ENCODE data around the gene CD200.
"Not testable (repeated sequence)": the region's sequence is repeated elsewhere in the genome, so short reads cannot be mapped to it uniquely, and the experiment has no call there.

Gene CD200

DNA sequence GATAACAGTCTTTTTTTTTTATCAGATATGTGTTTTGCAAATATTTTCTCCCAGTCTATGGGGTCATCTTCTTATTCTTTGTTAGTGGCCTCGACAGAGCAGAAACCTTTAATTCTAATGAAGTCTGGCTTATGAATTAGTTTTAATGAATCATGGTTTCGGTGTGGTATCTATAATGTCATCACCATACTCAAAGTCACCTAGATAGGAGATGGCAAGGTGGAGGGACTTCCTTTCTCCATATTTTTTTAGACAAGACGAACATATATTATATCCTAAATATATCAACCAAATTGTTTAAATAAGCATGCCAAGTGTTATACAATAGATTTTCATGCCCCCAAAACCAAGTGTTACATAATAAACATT is 60.4 kb downstream of the CD200 start:
- Histone ChIP-seq H3K36me3 (ENCODE audit: control insufficient read depth, insufficient read depth, low read length, severe bottlenecking) (no peaks in the 10 kb centered on the region), H3K4me3 (ENCODE audit: low read length) (peak overlapping the region; percentile 66), H3K9ac (ENCODE audit: low read length) (peak overlapping the region; percentile 64), H3K27me3 (replicated peaks; ENCODE audit: control insufficient read depth, insufficient read depth, low read length) (no peaks in the 10 kb centered on the region), H3K4me1 (ENCODE audit: control insufficient read depth, insufficient read depth, low read length) (peaks cover 78% of the 10 kb centered on the region), H3K9me3 (ENCODE audit: control insufficient read depth, low read length) (peaks cover 8% of the 10 kb centered on the region)
- DNase-seq (ENCODE audit: low read depth): no peak

DNA sequence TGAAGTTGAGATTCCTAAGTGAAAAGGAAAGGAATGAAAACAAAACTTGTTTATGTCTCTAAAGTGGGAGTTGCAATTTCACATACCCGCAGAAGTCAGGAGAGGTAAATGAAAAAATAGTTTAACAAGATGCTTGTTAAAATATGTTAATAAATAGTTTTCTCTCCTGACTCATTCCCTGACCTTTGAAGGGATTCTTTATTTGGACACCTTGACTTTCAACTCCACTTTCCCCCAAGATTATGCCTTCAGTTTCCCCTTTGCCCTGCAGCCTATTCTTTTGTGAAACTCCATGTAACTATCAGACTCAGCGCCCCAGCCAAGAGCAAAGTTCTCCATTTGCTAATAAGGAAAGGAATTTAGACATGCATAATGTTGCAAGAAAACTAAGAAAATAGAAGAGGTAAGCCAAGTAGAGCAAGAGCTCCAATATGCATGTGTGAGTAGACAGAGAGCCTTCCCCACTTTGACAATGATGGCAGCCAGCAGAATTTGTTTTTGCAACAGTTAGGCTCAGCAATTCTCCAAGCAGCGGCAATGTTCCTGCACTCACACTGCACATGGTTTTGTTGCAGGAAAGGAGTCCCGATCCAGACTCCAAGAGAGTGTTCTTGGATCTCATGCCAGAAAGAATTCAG is 61.2 kb downstream of the CD200 start:
- H3K9me3 ChIP-seq (ENCODE audit: control insufficient read depth, low read length): peaks cover 8% of the 10 kb centered on the region
- peak overlapping the region; percentile 68 for H3K9ac ChIP-seq (ENCODE audit: low read length)
- peaks cover 71% of the 10 kb centered on the region for H3K4me1 ChIP-seq (ENCODE audit: control insufficient read depth, insufficient read depth, low read length)
- peak overlapping the region; percentile 66 for H3K4me3 ChIP-seq (ENCODE audit: low read length)
- no peaks in the 10 kb centered on the region for H3K27me3 ChIP-seq (replicated peaks; ENCODE audit: control insufficient read depth, insufficient read depth, low read length)
- no peaks in the 10 kb centered on the region for H3K36me3 ChIP-seq (ENCODE audit: control insufficient read depth, insufficient read depth, low read length, severe bottlenecking)
- peak; percentile 52 for DNase-seq (ENCODE audit: low read depth)

DNA sequence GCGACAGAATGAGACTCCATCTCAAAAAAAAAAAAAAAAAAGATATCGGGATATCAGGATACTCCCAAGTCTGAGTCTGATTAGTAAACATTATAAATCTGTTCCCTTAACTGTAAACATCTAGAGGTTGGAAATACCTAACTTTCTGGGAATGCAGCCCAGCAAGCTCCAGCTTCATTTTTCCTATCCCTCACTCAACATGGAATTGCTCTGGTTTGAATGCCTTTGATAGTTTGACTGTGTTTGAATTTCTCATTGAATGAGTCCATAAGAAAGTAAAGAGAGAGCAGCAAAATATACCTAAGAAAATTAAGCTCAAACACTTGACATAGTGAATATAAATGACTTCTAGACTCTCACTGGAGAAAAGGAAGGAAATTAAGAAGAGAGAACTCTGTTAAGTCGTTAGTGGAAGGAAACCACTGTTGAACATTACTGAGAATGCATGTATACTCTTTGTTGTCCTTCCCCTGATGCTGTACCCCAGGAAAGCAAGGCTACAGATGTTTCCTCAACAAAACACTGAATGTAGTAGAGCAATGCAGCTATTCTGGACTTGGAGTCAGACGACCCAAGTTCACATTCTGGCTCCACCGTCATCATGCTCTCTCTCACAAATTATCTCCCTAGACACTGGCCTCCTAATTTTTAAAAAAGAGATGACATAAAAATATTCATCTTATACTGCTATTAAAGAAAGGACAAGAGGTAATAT is 62.4 kb downstream of the CD200 start:
- Histone ChIP-seq H3K4me1 (ENCODE audit: control insufficient read depth, insufficient read depth, low read length) (peaks cover 59% of the 10 kb centered on the region), H3K27me3 (replicated peaks; ENCODE audit: control insufficient read depth, insufficient read depth, low read length) (no peaks in the 10 kb centered on the region), H3K9ac (ENCODE audit: low read length) (peak overlapping the region; percentile 68), H3K4me3 (ENCODE audit: low read length) (peak overlapping the region; percentile 66), H3K36me3 (ENCODE audit: control insufficient read depth, insufficient read depth, low read length, severe bottlenecking) (no peaks in the 10 kb centered on the region), H3K9me3 (ENCODE audit: control insufficient read depth, low read length) (peaks cover 8% of the 10 kb centered on the region)
- peak; percentile 39 for DNase-seq (ENCODE audit: low read depth)

DNA sequence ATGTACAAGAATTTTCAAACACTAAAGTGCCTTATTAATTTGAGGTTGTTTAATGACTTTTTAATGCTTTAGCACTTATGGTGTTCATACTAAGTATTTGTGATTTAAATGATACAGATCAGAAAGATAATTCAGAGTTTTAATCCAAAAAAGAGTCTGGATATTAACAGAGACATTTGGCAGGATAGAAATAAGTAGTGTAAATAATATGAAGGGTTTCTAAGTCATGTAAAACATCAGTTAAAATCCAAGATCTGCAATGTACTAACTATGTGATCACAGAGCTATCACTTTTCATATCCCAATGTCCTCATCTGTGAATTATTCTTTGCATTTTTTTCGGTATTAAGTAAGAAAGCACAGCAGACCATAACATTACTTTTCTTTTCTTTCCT is 62.9 kb downstream of the CD200 start:
- Histone ChIP-seq H3K9ac (ENCODE audit: low read length) (no peak overlapping the region), H3K27me3 (replicated peaks; ENCODE audit: control insufficient read depth, insufficient read depth, low read length) (no peaks in the 10 kb centered on the region), H3K9me3 (ENCODE audit: control insufficient read depth, low read length) (peaks cover 8% of the 10 kb centered on the region), H3K4me3 (ENCODE audit: low read length) (no peak overlapping the region), H3K36me3 (ENCODE audit: control insufficient read depth, insufficient read depth, low read length, severe bottlenecking) (no peaks in the 10 kb centered on the region), H3K4me1 (ENCODE audit: control insufficient read depth, insufficient read depth, low read length) (peaks cover 54% of the 10 kb centered on the region)
- DNase-seq (ENCODE audit: low read depth): peak; percentile 7

DNA sequence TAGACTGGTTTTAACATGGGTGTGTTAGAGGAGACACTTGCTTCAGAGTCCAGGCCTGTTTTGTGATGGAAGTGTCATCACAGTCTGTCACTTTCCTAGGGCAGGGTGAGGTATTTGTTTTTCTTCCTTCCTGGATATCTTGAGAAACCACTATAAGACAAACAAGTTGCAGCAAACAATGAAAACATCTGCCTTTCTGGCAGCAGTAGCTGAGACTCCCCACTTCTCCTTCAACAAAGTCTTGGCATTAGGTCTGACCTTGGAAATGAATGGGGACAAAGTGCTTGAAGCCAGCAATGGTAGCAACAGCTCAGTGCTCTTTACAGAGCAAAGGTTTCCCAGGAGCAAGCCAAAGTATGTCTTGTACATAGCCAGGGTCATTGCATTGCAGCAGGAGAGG is 64.6 kb downstream of the CD200 start:
- no peak for DNase-seq (ENCODE audit: low read depth)
- H3K4me3 ChIP-seq (ENCODE audit: low read length): no peak overlapping the region
- no peak overlapping the region for H3K9ac ChIP-seq (ENCODE audit: low read length)
- H3K27me3 ChIP-seq (replicated peaks; ENCODE audit: control insufficient read depth, insufficient read depth, low read length): no peaks in the 10 kb centered on the region
- no peaks in the 10 kb centered on the region for H3K36me3 ChIP-seq (ENCODE audit: control insufficient read depth, insufficient read depth, low read length, severe bottlenecking)
- peaks cover 37% of the 10 kb centered on the region for H3K4me1 ChIP-seq (ENCODE audit: control insufficient read depth, insufficient read depth, low read length)
- H3K9me3 ChIP-seq (ENCODE audit: control insufficient read depth, low read length): peaks cover 6% of the 10 kb centered on the region

- DNase-seq (ENCODE audit: low read depth): no peak
- Histone ChIP-seq H3K36me3 (ENCODE audit: control insufficient read depth, insufficient read depth, low read length, severe bottlenecking) (no peaks in the 10 kb centered on the region), H3K27me3 (replicated peaks; ENCODE audit: control insufficient read depth, insufficient read depth, low read length) (no peaks in the 10 kb centered on the region), H3K9ac (ENCODE audit: low read length) (no peak overlapping the region), H3K9me3 (ENCODE audit: control insufficient read depth, low read length) (no peaks in the 10 kb centered on the region), H3K4me3 (ENCODE audit: low read length) (no peak overlapping the region), H3K4me1 (ENCODE audit: control insufficient read depth, insufficient read depth, low read length) (peaks cover 26% of the 10 kb centered on the region)
Observed at GRCh38 chr3:112399064-112399463, 66.1 kb downstream of the CD200 start.

- peaks cover 24% of the 10 kb centered on the region for H3K4me1 ChIP-seq (ENCODE audit: control insufficient read depth, insufficient read depth, low read length)
- H3K4me3 ChIP-seq (ENCODE audit: low read length); H3K9me3 ChIP-seq (ENCODE audit: control insufficient read depth, low read length); DNase-seq (ENCODE audit: low read depth); H3K27me3 ChIP-seq (replicated peaks; ENCODE audit: control insufficient read depth, insufficient read depth, low read length); H3K9ac ChIP-seq (ENCODE audit: low read length); H3K36me3 ChIP-seq (ENCODE audit: control insufficient read depth, insufficient read depth, low read length, severe bottlenecking): not testable (repeated sequence)
Observed at GRCh38 chr3:112399554-112399953, 66.6 kb downstream of the CD200 start.

- not testable (repeated sequence) for H3K36me3 ChIP-seq (ENCODE audit: control insufficient read depth, insufficient read depth, low read length, severe bottlenecking); H3K9ac ChIP-seq (ENCODE audit: low read length); H3K27me3 ChIP-seq (replicated peaks; ENCODE audit: control insufficient read depth, insufficient read depth, low read length); DNase-seq (ENCODE audit: low read depth); H3K9me3 ChIP-seq (ENCODE audit: control insufficient read depth, low read length); H3K4me3 ChIP-seq (ENCODE audit: low read length)
- peaks cover 16% of the 10 kb centered on the region for H3K4me1 ChIP-seq (ENCODE audit: control insufficient read depth, insufficient read depth, low read length)
Observed at GRCh38 chr3:112400317-112400716, 67.4 kb downstream of the CD200 start.

- no peaks in the 10 kb centered on the region for H3K9me3 ChIP-seq (ENCODE audit: control insufficient read depth, low read length)
- no peak overlapping the region for H3K4me3 ChIP-seq (ENCODE audit: low read length)
- peaks cover 9% of the 10 kb centered on the region for H3K4me1 ChIP-seq (ENCODE audit: control insufficient read depth, insufficient read depth, low read length)
- H3K27me3 ChIP-seq (replicated peaks; ENCODE audit: control insufficient read depth, insufficient read depth, low read length): no peaks in the 10 kb centered on the region
- H3K9ac ChIP-seq (ENCODE audit: low read length): no peak overlapping the region
- no peaks in the 10 kb centered on the region for H3K36me3 ChIP-seq (ENCODE audit: control insufficient read depth, insufficient read depth, low read length, severe bottlenecking)
- no peak for DNase-seq (ENCODE audit: low read depth)
Observed at GRCh38 chr3:112401617-112402016, 68.7 kb downstream of the CD200 start.

GRCh38 chr3:112403103-112403502 is 70.1 kb downstream of the CD200 start:
- H3K4me3 ChIP-seq (ENCODE audit: low read length): no peak overlapping the region
- H3K27me3 ChIP-seq (replicated peaks; ENCODE audit: control insufficient read depth, insufficient read depth, low read length): no peaks in the 10 kb centered on the region
- H3K9ac ChIP-seq (ENCODE audit: low read length): no peak overlapping the region
- H3K9me3 ChIP-seq (ENCODE audit: control insufficient read depth, low read length): no peaks in the 10 kb centered on the region
- H3K4me1 ChIP-seq (ENCODE audit: control insufficient read depth, insufficient read depth, low read length): peaks cover under 1% of the 10 kb centered on the region
- H3K36me3 ChIP-seq (ENCODE audit: control insufficient read depth, insufficient read depth, low read length, severe bottlenecking): no peaks in the 10 kb centered on the region
- DNase-seq (ENCODE audit: low read depth): no peak

DNA sequence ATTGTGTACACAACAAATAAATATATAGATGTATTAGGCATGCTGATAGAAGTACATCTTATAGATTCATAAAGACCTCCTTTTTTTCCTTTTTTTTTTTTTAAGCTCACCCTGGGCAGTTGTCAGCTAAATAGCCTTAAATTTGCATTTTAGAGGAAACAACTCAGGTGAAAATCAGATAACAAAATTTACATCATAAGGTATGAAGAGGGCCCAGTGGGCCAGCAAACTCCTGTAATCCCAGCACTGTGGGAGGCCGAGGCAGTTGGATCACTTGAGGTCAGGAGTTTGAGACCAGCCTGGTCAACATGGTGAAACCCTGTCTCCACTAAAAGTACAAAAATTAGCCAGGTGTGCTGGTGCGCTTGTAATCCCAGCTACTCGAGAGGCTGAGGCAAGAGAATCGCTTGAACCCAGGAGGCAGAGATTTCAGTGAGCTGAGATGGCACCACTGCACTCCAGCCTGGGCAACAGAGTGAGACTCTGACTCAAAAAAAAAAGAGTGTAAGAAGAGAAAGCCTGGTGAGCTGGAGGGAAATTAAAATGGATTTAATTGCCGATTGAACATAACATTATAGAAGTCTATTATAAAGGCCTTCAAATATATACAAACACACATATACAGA is 72.1 kb downstream of the CD200 start:
- H3K4me1 ChIP-seq (ENCODE audit: control insufficient read depth, insufficient read depth, low read length); H3K4me3 ChIP-seq (ENCODE audit: low read length); H3K36me3 ChIP-seq (ENCODE audit: control insufficient read depth, insufficient read depth, low read length, severe bottlenecking); H3K9ac ChIP-seq (ENCODE audit: low read length); H3K9me3 ChIP-seq (ENCODE audit: control insufficient read depth, low read length); H3K27me3 ChIP-seq (replicated peaks; ENCODE audit: control insufficient read depth, insufficient read depth, low read length); DNase-seq (ENCODE audit: low read depth): not testable (repeated sequence)
